ENCODE results near the gene CCDC24. TPM values are rescaled to one million over a fixed set of nuclear protein-coding genes. Genes with fewer than 3 reads are reported as not detected.

The CCDC24 gene
- total RNA-seq, 1 donor from 2014 or later, result 3.7 TPM

DNA sequence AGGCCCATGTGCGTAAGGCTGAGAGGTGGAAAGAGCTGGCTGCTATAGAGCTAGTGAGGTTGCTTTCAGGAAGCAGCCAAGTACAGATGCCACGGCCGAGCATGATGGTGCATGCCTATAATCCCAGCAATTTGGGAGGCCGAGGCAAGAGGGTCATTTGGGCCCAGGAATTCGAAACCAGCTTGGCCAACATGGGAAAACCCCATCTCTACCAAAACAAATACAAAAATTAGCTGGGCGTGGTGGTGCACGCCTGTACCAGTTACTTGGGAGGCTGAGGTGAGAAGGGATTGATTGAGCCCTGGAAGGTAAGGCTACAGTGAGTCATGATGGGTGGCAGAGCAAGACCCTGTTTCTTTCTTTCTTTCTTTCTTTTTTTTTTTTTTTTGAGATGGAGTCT lies 2.7 kb downstream of the CCDC24 start:
- Histone ChIP-seq H3K36me3 (ENCODE audit: control insufficient read depth, insufficient read depth, low read length) (peaks cover 3% of the 10 kb centered on the region), H3K4me3 (ENCODE audit: low read depth, low read length) (no peak overlapping the region), H3K27me3 (ENCODE audit: control insufficient read depth, insufficient read depth, low read length) (no peaks in the 10 kb centered on the region)
- DNase-seq (ENCODE audit: low read depth) (peak; percentile 70), FAIRE-seq (no peak)
- TF ChIP-seq, protein P1, sequence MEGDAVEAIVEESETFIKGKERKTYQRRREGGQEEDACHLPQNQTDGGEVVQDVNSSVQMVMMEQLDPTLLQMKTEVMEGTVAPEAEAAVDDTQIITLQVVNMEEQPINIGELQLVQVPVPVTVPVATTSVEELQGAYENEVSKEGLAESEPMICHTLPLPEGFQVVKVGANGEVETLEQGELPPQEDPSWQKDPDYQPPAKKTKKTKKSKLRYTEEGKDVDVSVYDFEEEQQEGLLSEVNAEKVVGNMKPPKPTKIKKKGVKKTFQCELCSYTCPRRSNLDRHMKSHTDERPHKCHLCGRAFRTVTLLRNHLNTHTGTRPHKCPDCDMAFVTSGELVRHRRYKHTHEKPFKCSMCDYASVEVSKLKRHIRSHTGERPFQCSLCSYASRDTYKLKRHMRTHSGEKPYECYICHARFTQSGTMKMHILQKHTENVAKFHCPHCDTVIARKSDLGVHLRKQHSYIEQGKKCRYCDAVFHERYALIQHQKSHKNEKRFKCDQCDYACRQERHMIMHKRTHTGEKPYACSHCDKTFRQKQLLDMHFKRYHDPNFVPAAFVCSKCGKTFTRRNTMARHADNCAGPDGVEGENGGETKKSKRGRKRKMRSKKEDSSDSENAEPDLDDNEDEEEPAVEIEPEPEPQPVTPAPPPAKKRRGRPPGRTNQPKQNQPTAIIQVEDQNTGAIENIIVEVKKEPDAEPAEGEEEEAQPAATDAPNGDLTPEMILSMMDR (IDR thresholded peaks at IDR 0.05; ENCODE audit: insufficient read depth, low read length, severe bottlenecking), result no peak

DNA sequence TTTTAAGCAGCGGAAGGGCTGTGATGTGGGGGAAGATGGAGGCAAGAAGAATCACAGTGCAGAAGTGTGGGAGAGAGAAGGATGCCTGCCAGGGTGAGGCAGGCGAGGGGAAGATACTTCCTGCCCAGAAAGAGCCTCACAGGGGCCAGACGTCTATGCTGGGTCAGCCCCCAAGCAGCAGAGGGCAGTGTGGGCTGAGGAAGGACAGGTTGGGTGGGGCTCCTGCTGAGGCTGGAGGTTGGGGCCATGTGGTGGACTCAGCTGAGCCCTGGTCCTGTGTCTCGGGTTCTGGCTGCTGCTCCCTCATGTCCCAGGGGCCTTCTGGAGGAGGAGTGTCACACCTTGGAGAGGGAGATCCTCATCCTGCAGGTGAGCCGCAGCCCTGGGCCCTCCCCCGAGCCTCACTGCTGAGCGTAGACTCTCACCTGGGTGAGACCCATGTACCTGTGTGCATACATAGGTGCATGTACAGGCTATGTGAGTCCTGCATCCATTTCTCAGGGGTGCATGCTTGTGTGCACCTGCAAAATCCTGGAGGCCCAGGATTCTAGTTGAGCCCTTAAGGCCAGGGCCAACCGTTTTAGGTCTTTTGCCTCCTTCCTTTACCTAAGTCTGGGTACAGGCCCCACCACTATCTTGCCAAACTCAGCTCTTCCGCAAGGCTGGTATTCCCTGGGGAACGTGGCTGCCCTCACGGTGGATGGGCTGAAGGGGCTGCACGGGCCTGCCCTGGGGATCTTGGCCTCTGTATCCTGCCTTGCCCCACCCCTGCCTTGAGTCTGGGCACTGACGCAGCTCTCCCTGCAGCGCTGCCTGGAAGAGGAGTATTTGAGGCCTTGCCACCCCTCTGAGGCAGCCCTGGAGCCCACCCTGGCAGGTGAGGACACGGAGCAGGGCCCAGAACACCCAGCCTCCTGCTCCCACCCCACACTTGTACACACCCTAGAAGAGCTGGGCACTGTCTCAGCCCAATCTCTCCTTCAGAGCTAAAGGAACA lies 3.7 kb downstream of the CCDC24 start:
- DNase-seq (ENCODE audit: low read depth) (no peak), FAIRE-seq (no peak)
- Histone ChIP-seq H3K36me3 (ENCODE audit: control insufficient read depth, insufficient read depth, low read length) (peaks cover 7% of the 10 kb centered on the region), H3K27me3 (ENCODE audit: control insufficient read depth, insufficient read depth, low read length) (no peaks in the 10 kb centered on the region), H3K4me3 (ENCODE audit: low read depth, low read length) (no peak overlapping the region)
- TF ChIP-seq, protein P1 (IDR thresholded peaks at IDR 0.05; ENCODE audit: insufficient read depth, low read length, severe bottlenecking), result peak; percentile 27

DNA sequence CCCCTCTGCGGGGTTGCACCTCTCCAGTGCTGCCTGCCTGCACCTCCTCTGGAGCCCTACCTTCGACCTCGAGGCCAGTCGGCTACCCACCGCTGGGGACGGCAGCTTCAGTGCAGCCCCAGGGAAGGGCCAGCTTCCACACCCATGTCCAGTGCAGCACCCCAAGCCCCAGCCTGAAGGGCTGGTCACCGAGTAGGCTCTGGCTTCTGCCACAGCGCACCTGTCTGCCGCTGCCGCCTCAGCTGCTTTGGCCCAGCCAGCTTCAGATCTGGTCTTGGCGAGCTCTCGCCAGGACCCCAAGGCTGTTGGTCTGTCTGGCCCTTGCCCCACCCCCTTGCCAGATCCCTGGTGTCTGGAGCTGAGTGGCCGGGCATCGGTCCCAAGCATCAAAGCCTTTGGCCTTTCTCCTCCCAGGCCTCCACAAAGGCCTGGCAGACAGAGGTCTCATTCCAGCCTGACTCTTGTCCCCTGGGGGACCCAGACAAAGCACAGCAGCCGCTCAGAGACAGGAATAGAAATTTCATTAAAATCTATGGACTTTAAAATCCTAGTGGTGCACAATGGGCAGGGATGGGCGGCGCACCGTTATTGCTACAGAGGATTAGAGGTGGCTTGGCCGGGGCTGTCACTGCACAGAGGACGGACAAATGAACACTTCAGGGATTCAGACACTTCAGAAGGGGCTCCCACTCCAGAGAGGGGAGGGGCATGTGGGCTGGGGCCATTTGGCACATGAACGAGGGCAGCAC lies 4.8 kb downstream of the CCDC24 start:
- DNase-seq (ENCODE audit: low read depth) (no peak), FAIRE-seq (no peak)
- Histone ChIP-seq H3K27me3 (ENCODE audit: control insufficient read depth, insufficient read depth, low read length) (no peaks in the 10 kb centered on the region), H3K4me3 (ENCODE audit: low read depth, low read length) (no peak overlapping the region), H3K36me3 (ENCODE audit: control insufficient read depth, insufficient read depth, low read length) (peaks cover 17% of the 10 kb centered on the region)
- TF ChIP-seq, protein P1 (IDR thresholded peaks at IDR 0.05; ENCODE audit: insufficient read depth, low read length, severe bottlenecking), result no peak

DNA sequence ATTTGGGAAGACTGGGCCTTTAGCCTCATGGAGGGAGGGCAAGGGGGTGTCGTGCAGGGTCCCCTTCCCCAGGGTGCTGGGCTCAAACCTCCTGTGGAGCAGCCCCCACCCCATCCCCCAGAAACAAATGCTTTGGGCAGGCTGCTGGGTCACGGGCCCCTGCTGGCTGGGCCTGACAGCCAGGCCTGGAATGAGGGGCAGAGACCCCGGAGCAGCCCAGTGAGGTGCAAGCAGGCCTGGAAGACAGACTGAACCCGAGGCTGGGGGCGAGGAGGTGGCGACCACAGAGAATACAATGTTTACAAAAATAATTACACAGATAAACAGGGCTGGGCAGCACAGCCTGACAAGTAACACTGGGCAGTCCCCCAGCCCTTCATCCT lies 5.3 kb downstream of the CCDC24 start:
- no peak for DNase-seq (ENCODE audit: low read depth)
- FAIRE-seq, result no peak

DNA sequence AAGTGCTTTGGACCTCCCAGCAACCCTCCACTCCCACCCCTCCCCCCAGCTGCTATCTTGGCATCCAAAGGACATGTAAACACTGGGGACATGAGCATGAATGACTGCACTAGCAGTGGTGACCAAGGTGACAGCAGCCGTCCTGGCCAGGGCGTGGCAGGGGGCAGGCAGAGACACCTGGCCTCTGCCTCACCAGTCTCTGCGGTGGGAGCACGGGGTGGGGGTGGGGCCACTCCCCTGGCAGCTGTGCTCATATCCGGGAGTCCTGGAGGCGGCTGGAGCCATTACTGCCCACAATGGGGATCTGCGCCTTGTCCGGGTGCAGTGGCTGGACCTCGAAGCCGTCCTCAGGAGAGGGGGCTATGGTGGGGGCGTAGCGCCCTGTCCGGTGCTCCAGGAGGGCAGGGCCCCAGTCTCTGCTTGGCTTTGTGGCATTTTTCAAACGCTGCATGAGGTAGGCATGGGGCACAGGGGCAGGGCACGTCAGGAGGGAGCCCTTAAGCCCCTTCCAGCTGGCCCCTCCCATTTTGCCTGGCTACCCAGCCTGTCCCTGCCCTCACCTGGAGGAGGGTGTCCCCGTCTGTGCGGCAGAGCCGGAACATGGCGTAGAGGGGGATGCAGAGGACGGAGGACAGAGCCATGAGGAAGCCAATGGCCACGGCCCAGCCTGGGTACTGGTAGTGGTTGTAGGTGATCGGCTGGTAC lies 6.0 kb downstream of the CCDC24 start:
- peaks cover 27% of the 10 kb centered on the region for H3K36me3 ChIP-seq (ENCODE audit: control insufficient read depth, insufficient read depth, low read length)
- no peak overlapping the region for H3K4me3 ChIP-seq (ENCODE audit: low read depth, low read length)
- TF ChIP-seq, protein P1 (IDR thresholded peaks at IDR 0.05; ENCODE audit: insufficient read depth, low read length, severe bottlenecking), result no peak
- DNase-seq (ENCODE audit: low read depth), result no peak
- FAIRE-seq, result no peak
- H3K27me3 ChIP-seq (ENCODE audit: control insufficient read depth, insufficient read depth, low read length), result no peaks in the 10 kb centered on the region

More for the DNA sequence above, 5.3 kb downstream of the CCDC24 start:
- Histone ChIP-seq H3K36me3 (ENCODE audit: control insufficient read depth, insufficient read depth, low read length) (peaks cover 22% of the 10 kb centered on the region), H3K4me3 (ENCODE audit: low read depth, low read length) (no peak overlapping the region), H3K27me3 (ENCODE audit: control insufficient read depth, insufficient read depth, low read length) (no peaks in the 10 kb centered on the region)
- TF ChIP-seq, protein P1 (IDR thresholded peaks at IDR 0.05; ENCODE audit: insufficient read depth, low read length, severe bottlenecking), result no peak
